ENCODE data around the gene SYCP2L. TPM values are rescaled to one million over a fixed set of nuclear protein-coding genes. Genes with fewer than 3 reads are reported as not detected.

The SYCP2L gene
- total RNA-seq, 1 experiment from 2014 or later: 4.9 TPM

DNA sequence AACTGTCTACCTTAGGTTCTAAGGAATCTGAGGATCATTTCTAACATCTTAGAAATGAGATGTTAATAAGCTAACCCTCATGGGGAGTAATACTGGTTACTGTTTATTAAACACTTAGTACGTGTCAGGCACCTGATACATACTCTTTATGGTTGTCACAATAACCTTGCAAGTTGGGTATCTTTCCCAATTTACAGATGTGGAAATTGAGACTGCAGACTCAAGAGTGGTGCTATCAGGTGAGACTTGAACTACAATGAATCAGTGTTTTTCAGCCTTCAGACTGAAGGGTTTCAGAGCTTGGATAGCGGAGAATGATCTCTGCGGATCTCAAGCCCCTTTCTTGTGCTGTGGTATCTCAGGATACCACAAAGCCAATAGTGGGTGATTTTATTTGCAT lies 130.2 kb downstream of the SYCP2L start:
- Histone ChIP-seq H3K9me3 (ENCODE audit: control insufficient read depth in 1 of 2, insufficient read depth in 1 of 2, low read depth in 1 of 2, low read length in 2 of 2) (no peaks in the 10 kb centered on the region), H3K9me2 (ENCODE audit: insufficient read depth) (no peaks in the 10 kb centered on the region), H3K27ac (ENCODE audit: low read depth, low read length) (no peak overlapping the region), H3K9ac (ENCODE audit: low read length) (no peak overlapping the region), H3K27me3 (ENCODE audit: insufficient read depth, low read length) (no peaks in the 10 kb centered on the region), H3K4me3 (replicated peaks in 1 of 2; ENCODE audit: low read depth in 1 of 2, low read length in 2 of 2) (no peak overlapping the region), H3K36me3 (ENCODE audit: control insufficient read depth in 1 of 2, insufficient read depth in 2 of 2, low read length in 2 of 2) (no peaks in the 10 kb centered on the region), H4K20me1 (ENCODE audit: insufficient read depth) (no peaks in the 10 kb centered on the region), H3K4me1 (ENCODE audit: control insufficient read depth in 1 of 2, insufficient read depth in 2 of 2, low read length in 2 of 2) (no peaks in the 10 kb centered on the region), H3K4me2 (ENCODE audit: low read length) (no peak overlapping the region), H3K79me2 (ENCODE audit: insufficient read depth, low read length) (no peaks in the 10 kb centered on the region), H2AFZ (ENCODE audit: low read depth, low read length, poor library complexity, severe bottlenecking) (no peak overlapping the region)
- RAD21 ChIA-PET (ENCODE audit: low non-redundant PET in 1 of 2, low total read pairs in 2 of 2, uncharacterized antibody in 2 of 2, unreplicated experiment in 2 of 2): no interaction called here
- POLR2A ChIA-PET: no interaction called here
- no peak for DNase-seq (ENCODE audit: low read depth, low spot score)
- intact Hi-C loops (cut with micrococcal nuclease): no loop called here
- no TSS peak for BruUV-seq (replicated peaks)
- CTCF ChIA-PET: no interaction called here
- TF ChIP-seq, protein P1, sequence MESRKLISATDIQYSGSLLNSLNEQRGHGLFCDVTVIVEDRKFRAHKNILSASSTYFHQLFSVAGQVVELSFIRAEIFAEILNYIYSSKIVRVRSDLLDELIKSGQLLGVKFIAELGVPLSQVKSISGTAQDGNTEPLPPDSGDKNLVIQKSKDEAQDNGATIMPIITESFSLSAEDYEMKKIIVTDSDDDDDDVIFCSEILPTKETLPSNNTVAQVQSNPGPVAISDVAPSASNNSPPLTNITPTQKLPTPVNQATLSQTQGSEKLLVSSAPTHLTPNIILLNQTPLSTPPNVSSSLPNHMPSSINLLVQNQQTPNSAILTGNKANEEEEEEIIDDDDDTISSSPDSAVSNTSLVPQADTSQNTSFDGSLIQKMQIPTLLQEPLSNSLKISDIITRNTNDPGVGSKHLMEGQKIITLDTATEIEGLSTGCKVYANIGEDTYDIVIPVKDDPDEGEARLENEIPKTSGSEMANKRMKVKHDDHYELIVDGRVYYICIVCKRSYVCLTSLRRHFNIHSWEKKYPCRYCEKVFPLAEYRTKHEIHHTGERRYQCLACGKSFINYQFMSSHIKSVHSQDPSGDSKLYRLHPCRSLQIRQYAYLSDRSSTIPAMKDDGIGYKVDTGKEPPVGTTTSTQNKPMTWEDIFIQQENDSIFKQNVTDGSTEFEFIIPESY (IDR thresholded peaks at IDR 0.05; ENCODE audit: extremely low read depth, insufficient replicate concordance, low read length): no peak
- TF ChIP-seq SP1 (IDR thresholded peaks at IDR 0.05; ENCODE audit: low read depth) (no peak), ELF1 (IDR thresholded peaks at IDR 0.05; ENCODE audit: borderline replicate concordance, low read depth) (no peak), POLR2A (IDR thresholded peaks at IDR 0.05; ENCODE audit: borderline replicate concordance, extremely low read depth, insufficient read depth, insufficient read length) (no peak), EZH2 (IDR thresholded peaks at IDR 0.05) (no peak), EZH2phosphoT487 (IDR thresholded peaks at IDR 0.05; ENCODE audit: borderline replicate concordance) (no peak), FOSL1 (IDR thresholded peaks at IDR 0.05; ENCODE audit: low read depth) (no peak), ZFX (IDR thresholded peaks at IDR 0.05) (no peak), TCF7L2 (IDR thresholded peaks at IDR 0.05; ENCODE audit: borderline replicate concordance, extremely low read depth, insufficient read depth, insufficient read length) (no peak), CBX3 (IDR thresholded peaks at IDR 0.05; ENCODE audit: low read depth) (no peak), CEBPB (IDR thresholded peaks at IDR 0.05; ENCODE audit: low read depth) (no peak), RAD21 (IDR thresholded peaks at IDR 0.05; ENCODE audit: low read depth) (no peak), ZNF274 (IDR thresholded peaks at IDR 0.05; ENCODE audit: low read depth, low read length) (no peak), JUND (IDR thresholded peaks at IDR 0.05) (no peak), POLR2AphosphoS5 (IDR thresholded peaks at IDR 0.05; ENCODE audit: low read depth, low read length) (no peak)
- TF ChIP-seq, protein P2, sequence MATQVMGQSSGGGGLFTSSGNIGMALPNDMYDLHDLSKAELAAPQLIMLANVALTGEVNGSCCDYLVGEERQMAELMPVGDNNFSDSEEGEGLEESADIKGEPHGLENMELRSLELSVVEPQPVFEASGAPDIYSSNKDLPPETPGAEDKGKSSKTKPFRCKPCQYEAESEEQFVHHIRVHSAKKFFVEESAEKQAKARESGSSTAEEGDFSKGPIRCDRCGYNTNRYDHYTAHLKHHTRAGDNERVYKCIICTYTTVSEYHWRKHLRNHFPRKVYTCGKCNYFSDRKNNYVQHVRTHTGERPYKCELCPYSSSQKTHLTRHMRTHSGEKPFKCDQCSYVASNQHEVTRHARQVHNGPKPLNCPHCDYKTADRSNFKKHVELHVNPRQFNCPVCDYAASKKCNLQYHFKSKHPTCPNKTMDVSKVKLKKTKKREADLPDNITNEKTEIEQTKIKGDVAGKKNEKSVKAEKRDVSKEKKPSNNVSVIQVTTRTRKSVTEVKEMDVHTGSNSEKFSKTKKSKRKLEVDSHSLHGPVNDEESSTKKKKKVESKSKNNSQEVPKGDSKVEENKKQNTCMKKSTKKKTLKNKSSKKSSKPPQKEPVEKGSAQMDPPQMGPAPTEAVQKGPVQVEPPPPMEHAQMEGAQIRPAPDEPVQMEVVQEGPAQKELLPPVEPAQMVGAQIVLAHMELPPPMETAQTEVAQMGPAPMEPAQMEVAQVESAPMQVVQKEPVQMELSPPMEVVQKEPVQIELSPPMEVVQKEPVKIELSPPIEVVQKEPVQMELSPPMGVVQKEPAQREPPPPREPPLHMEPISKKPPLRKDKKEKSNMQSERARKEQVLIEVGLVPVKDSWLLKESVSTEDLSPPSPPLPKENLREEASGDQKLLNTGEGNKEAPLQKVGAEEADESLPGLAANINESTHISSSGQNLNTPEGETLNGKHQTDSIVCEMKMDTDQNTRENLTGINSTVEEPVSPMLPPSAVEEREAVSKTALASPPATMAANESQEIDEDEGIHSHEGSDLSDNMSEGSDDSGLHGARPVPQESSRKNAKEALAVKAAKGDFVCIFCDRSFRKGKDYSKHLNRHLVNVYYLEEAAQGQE (IDR thresholded peaks at IDR 0.05; ENCODE audit: low read depth): no peak
- TF ChIP-seq, protein P3, sequence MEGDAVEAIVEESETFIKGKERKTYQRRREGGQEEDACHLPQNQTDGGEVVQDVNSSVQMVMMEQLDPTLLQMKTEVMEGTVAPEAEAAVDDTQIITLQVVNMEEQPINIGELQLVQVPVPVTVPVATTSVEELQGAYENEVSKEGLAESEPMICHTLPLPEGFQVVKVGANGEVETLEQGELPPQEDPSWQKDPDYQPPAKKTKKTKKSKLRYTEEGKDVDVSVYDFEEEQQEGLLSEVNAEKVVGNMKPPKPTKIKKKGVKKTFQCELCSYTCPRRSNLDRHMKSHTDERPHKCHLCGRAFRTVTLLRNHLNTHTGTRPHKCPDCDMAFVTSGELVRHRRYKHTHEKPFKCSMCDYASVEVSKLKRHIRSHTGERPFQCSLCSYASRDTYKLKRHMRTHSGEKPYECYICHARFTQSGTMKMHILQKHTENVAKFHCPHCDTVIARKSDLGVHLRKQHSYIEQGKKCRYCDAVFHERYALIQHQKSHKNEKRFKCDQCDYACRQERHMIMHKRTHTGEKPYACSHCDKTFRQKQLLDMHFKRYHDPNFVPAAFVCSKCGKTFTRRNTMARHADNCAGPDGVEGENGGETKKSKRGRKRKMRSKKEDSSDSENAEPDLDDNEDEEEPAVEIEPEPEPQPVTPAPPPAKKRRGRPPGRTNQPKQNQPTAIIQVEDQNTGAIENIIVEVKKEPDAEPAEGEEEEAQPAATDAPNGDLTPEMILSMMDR (IDR thresholded peaks at IDR 0.05 in 2 of 3, conservative IDR thresholded peaks at IDR 0.05 in 1 of 3; ENCODE audit: borderline replicate concordance in 1 of 3, insufficient read depth in 1 of 3, low read depth in 2 of 3, low read length in 2 of 3): no peak
- TF ChIP-seq, protein P4, sequence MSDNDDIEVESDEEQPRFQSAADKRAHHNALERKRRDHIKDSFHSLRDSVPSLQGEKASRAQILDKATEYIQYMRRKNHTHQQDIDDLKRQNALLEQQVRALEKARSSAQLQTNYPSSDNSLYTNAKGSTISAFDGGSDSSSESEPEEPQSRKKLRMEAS (IDR thresholded peaks at IDR 0.05): no peak
- TF ChIP-seq, protein P5, sequence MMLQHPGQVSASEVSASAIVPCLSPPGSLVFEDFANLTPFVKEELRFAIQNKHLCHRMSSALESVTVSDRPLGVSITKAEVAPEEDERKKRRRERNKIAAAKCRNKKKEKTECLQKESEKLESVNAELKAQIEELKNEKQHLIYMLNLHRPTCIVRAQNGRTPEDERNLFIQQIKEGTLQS (IDR thresholded peaks at IDR 0.05): no peak
- ATAC-seq: no peak
